IMR-90 (cell line): ENCODE measurements around the gene PPP6R1. TPM values are rescaled to one million over a fixed set of nuclear protein-coding genes. Genes with fewer than 3 reads are reported as not detected.

Experiments
- ATAC-seq: fragments of 200-7000 bp; cut with Tn5 transposase; 2 replicates; pipeline ENCODE4 v1.9.1; 2020; ENCODE audit warnings: low read depth, mild to moderate bottlenecking, moderate library complexity
- BruUV-seq: library from RNA; stranded (reverse); fragments of 400-500 nt; replicated peaks from 2 replicates; lab custom pipeline; 2021; lab: Mats Ljungman, UMichigan
- CTCF ChIA-PET: fragments of 300-600 bp; formaldehyde crosslinking; extraction: SDS; loops from one replicate; lab custom pipeline; 2021; ENCODE audit warnings: antibody characterized with exemption; lab: Yijun Ruan, JAX
- POLR2A ChIA-PET: fragments of 300-600 bp; sonication (Branson Sonifier 250); formaldehyde crosslinking; loops from one replicate; lab custom pipeline; 2022; ENCODE audit warnings: antibody characterized with exemption; ENCODE audit not compliant: unreplicated experiment; lab: Charles Lee
- DNase-seq: peaks from one replicate; pipeline ENCODE4 v3.0.0; 2013
- H2AFZ ChIP-seq: replicated peaks from 2 replicates; pipeline ENCODE3; 2013; ENCODE audit warnings: low read length, mild to moderate bottlenecking; ENCODE audit not compliant: poor library complexity
- H2AK5ac ChIP-seq: 2 replicates; pipeline ENCODE4 v1.6.1; 2013; ENCODE audit warnings: low read depth, low read length, inconsistent platforms
- H2AK9ac ChIP-seq: replicated peaks from 2 replicates; pipeline ENCODE3; 2013; ENCODE audit warnings: mild to moderate bottlenecking, low read depth, low read length, moderate library complexity; ENCODE audit not compliant: poor library complexity
- H2BK120ac ChIP-seq: 2 replicates; pipeline ENCODE4 v1.6.1; 2013; ENCODE audit warnings: low read depth, low read length, inconsistent platforms
- H2BK15ac ChIP-seq: 3 replicates; pipeline ENCODE4 v1.6.1; 2013; ENCODE audit warnings: low read depth, low read length, inconsistent platforms
- H2BK20ac ChIP-seq: 2 replicates; pipeline ENCODE4 v1.6.1; 2013; ENCODE audit warnings: low read depth, mild to moderate bottlenecking, inconsistent platforms, low read length, moderate library complexity
- H2BK5ac ChIP-seq: 2 replicates; pipeline ENCODE4 v1.6.1; 2013; ENCODE audit warnings: mild to moderate bottlenecking, low read depth, low read length, inconsistent platforms; ENCODE audit not compliant: poor library complexity, severe bottlenecking
- H3K14ac ChIP-seq: replicated peaks from 2 replicates; pipeline ENCODE4 v1.6.1; 2013; ENCODE audit warnings: low read depth, low read length, inconsistent platforms
- H3K18ac ChIP-seq: 2 replicates; pipeline ENCODE4 v1.6.1; 2013; ENCODE audit warnings: low read depth, low read length, control low read depth
- H3K23ac ChIP-seq: 2 replicates; pipeline ENCODE4 v1.6.1; 2013; ENCODE audit warnings: low read depth, low read length, inconsistent platforms
- H3K27ac ChIP-seq: 2 replicates; pipeline ENCODE4 v1.5.1; 2013; ENCODE audit warnings: mild to moderate bottlenecking, control low read depth, low read length; ENCODE audit not compliant: insufficient read depth
- H3K27me3 ChIP-seq: 2 replicates; pipeline ENCODE4 v1.6.1; 2013; ENCODE audit warnings: low read length; ENCODE audit not compliant: control insufficient read depth, insufficient read depth
- H3K36me3 ChIP-seq: 2 replicates; pipeline ENCODE4 v1.6.1; 2013; ENCODE audit warnings: low read length, mixed read lengths; ENCODE audit not compliant: control insufficient read depth, insufficient read depth
- H3K4ac ChIP-seq: 2 replicates; pipeline ENCODE4 v1.6.1; 2013; ENCODE audit warnings: low read depth, low read length, inconsistent platforms
- H3K4me1 ChIP-seq: 2 replicates; pipeline ENCODE4 v1.6.1; 2013; ENCODE audit warnings: low read length, mixed read lengths; ENCODE audit not compliant: control insufficient read depth, insufficient read depth
- H3K4me2 ChIP-seq: 2 replicates; pipeline ENCODE4 v1.6.1; 2013; ENCODE audit warnings: low read depth, mild to moderate bottlenecking, control low read depth, low read length, moderate library complexity
- H3K4me3 ChIP-seq: 2 replicates; pipeline ENCODE4 v1.5.1; 2013; ENCODE audit warnings: low read depth, mild to moderate bottlenecking, control low read depth, low read length, moderate library complexity; ENCODE audit not compliant: insufficient read depth
- H3K56ac ChIP-seq: 2 replicates; pipeline ENCODE4 v1.6.1; 2013; ENCODE audit warnings: low read length, inconsistent platforms; ENCODE audit not compliant: insufficient read depth; ENCODE audit errors: extremely low read depth
- H3K79me1 ChIP-seq, 2 experiments: 2 replicates each; pipeline ENCODE4 v1.6.1; 2013; ENCODE audit warnings: low read length in 2 of 2, inconsistent platforms in 1 of 2, low read depth in 1 of 2
- H3K9ac ChIP-seq: 2 replicates; pipeline ENCODE4 v1.6.1; 2013; ENCODE audit warnings: low read depth, low read length, control low read depth
- H3K9me1 ChIP-seq: 2 replicates; pipeline ENCODE4 v1.6.1; 2013; ENCODE audit warnings: low read length, inconsistent platforms; ENCODE audit not compliant: insufficient read depth
- H3K9me3 ChIP-seq: 2 replicates; pipeline ENCODE4 v1.6.1; 2013; ENCODE audit warnings: low read length; ENCODE audit not compliant: control insufficient read depth, insufficient read depth
- H4K20me1 ChIP-seq: 2 replicates; pipeline ENCODE4 v1.6.1; 2013; ENCODE audit warnings: low read length, inconsistent platforms; ENCODE audit not compliant: insufficient read depth
- H4K5ac ChIP-seq: 2 replicates; pipeline ENCODE4 v1.6.1; 2013; ENCODE audit warnings: mild to moderate bottlenecking, low read depth, low read length, control low read depth
- H4K8ac ChIP-seq, 2 experiments: 2 replicates each; pipeline ENCODE4 v1.6.1; 2013; ENCODE audit warnings: low read depth in 2 of 2, low read length in 2 of 2, control low read depth in 1 of 2, inconsistent platforms in 1 of 2
- H4K91ac ChIP-seq: 2 replicates; pipeline ENCODE4 v1.6.1; 2013; ENCODE audit warnings: low read depth, low read length, inconsistent platforms; ENCODE audit not compliant: insufficient read depth
- BHLHE40 ChIP-seq: fragments of 150-350 bp; IDR thresholded peaks from 2 replicates; pipeline ENCODE4 v1.6.1; 2016; ENCODE audit warnings: mild to moderate bottlenecking, low read depth, low read length
- CEBPB ChIP-seq: IDR thresholded peaks from 2 replicates; pipeline ENCODE4 v1.6.1; 2012; ENCODE audit warnings: low read depth, low read length, improper control_type of control experiment
- RFX5 ChIP-seq: IDR thresholded peaks from 2 replicates; pipeline ENCODE4 v1.8.0; 2012; ENCODE audit warnings: low read depth, mild to moderate bottlenecking, low read length, moderate library complexity
- WGBS, 2 experiments: methylation state at CpG; one replicate each; pipeline versions ENCODE4 v1.1.5 to v1.1.7; 2013; ENCODE audit warnings: missing lambda C conversion rate in 2 of 2; ENCODE audit not compliant: insufficient read length in 1 of 2; ENCODE audit errors: extremely low coverage in 2 of 2; 5-methylcytosine and 5-hydroxymethylcytosine counted together
- dilution Hi-C: fragments of 300-500 bp; cut with HindIII; formaldehyde crosslinking; loops from one replicate; pipeline ENCODE4 v1.14.3; 2018; ENCODE audit warnings: low sequenced_read_pairs; ENCODE audit not compliant: unreplicated experiment
- in situ Hi-C: fragments of 300-500 bp; cut with MboI; formaldehyde crosslinking; loops from 3 replicates; pipeline ENCODE4 v1.14.3; 2019; ENCODE audit warnings: low sequenced_read_pairs, inconsistent platforms, mixed read lengths
- intact Hi-C: fragments of 100-400 bp; cut with micrococcal nuclease; formaldehyde crosslinking; loops from 2 replicates; pipeline ENCODE4 v1.10.0; 2022
- polyA plus RNA-seq, 3 experiments: library from polyadenylated mRNA; depleted of rRNA; stranded (reverse); fragments of >200 nt; gene quantifications; 2 replicates each; pipeline ENCODE4 v1.2.3, GENCODE V29; 2012; ENCODE audit warnings: low replicate concordance in 1 of 3
- total RNA-seq: library from RNA; depleted of rRNA; stranded (reverse); fragments of >200 nt; gene quantifications from 2 replicates; pipeline ENCODE4 v1.2.3, GENCODE V29; 2012

The PPP6R1 gene
- total and polyA plus RNA-seq, 2 of the 4 experiments (the other 2 are of a cell fraction) = 19.9 to 50.2 TPM

GRCh38 chr19:55287361-55288079, 28.7 kb upstream of the PPP6R1 start:
- no TSS peak for BruUV-seq
- Histone ChIP-seq H3K23ac (no peak overlapping the region), H2BK5ac (no peak overlapping the region), H3K9me3 (no peaks in the 10 kb centered on the region), H4K5ac (no peak overlapping the region), H2BK15ac (no peak overlapping the region), H3K4ac (no peak overlapping the region), H4K20me1 (no peaks in the 10 kb centered on the region), H2BK20ac (no peak overlapping the region), H2AFZ (no peak overlapping the region), H3K4me3 (no peak overlapping the region), H3K9ac (no peak overlapping the region), H3K56ac (no peak overlapping the region), H4K91ac (no peak overlapping the region), H2BK120ac (no peak overlapping the region), H4K8ac (no peak overlapping the region), H3K18ac (no peak overlapping the region), H3K79me1 (peaks cover 3 to 26% of the 10 kb centered on the region in 2 experiments; a peak in 3 of 4 replicates), H3K14ac (no peak overlapping the region), H2AK5ac (no peak overlapping the region; the same call in 1 of the 2 replicates), H3K27me3 (no peaks in the 10 kb centered on the region), H2AK9ac (no peak overlapping the region), H3K27ac (no peak overlapping the region), H3K9me1 (0 out of 2 replicates have a peak, but pooled peaks cover 2% of the 10 kb centered on the region), H3K4me2 (no peak overlapping the region), H3K36me3 (peaks cover 19% of the 10 kb centered on the region), H3K4me1 (peaks cover 8% of the 10 kb centered on the region)
- intact Hi-C loops = no loop called here
- TF ChIP-seq BHLHE40 (no peak), RFX5 (no peak), CEBPB (no peak)
- POLR2A ChIA-PET = no interaction called here
- in situ Hi-C loops = loop anchor here (25.0 kb wide), 1 partner anchor 350 kb away; the partner anchor contains the start of genes CCDC106, ZNF580 and ZNF581
- dilution Hi-C loops = no loop called here
- no peak for DNase-seq
- 100% methylated on average over 5 of the region's 21 CpGs; no CpG with 5 or more reads in 1 of the 2 experiments for WGBS, 2 experiments
- no peak for ATAC-seq
- CTCF ChIA-PET = no interaction called here
